Stimulated activated CD8-positive, alpha-beta memory T cell treated with anti-CD3 and anti-CD28 coated beads, Interleukin-15, amount 100 ng/mL, for 48 hours (primary cell): ENCODE measurements around the gene TOR1B.
"Not testable (repeated sequence)": the region's sequence is repeated elsewhere in the genome, so short reads cannot be mapped to it uniquely, and the experiment has no call there.

Experiments
- DNase-seq, 2 donors: peaks; one replicate each; pipeline ENCODE4 v3.0.0-alpha.2; 2020; ENCODE audit warnings: low read depth in 2 of 2

The TOR1B gene

GRCh38 chr9:129776566-129776937, 26.4 kb upstream of the TOR1B start:
- DNase-seq, result no peak

GRCh38 chr9:129776938-129777768, 25.8 kb upstream of the TOR1B start:
- peak; percentile 62 to 76 for DNase-seq

GRCh38 chr9:129777769-129778130, 25.2 kb upstream of the TOR1B start:
- DNase-seq, result no peak

- no peak for DNase-seq
These were observed 24.5 kb upstream of the TOR1B start for GRCh38 chr9:129778469-129778868.

GRCh38 chr9:129779560-129780190, 23.3 kb upstream of the TOR1B start:
- DNase-seq, result no peak

GRCh38 chr9:129781131-129781530, 21.9 kb upstream of the TOR1B start:
- no peak for DNase-seq

GRCh38 chr9:129781981-129782380, 21.0 kb upstream of the TOR1B start:
- no peak for DNase-seq

GRCh38 chr9:129783516-129784361, 19.2 kb upstream of the TOR1B start:
- peak; percentile 46 to 55 for DNase-seq

GRCh38 chr9:129784970-129785369, 18.0 kb upstream of the TOR1B start:
- not testable (repeated sequence) for DNase-seq

- DNase-seq, result no peak
These were observed 17.1 kb upstream of the TOR1B start for GRCh38 chr9:129785866-129786265.

- no peak for DNase-seq
These were observed 16.5 kb upstream of the TOR1B start for GRCh38 chr9:129786481-129786880.

GRCh38 chr9:129794549-129794948, 8.4 kb upstream of the TOR1B start:
- no peak for DNase-seq

GRCh38 chr9:129796029-129796428, 7.0 kb upstream of the TOR1B start:
- DNase-seq, result not testable (repeated sequence)

- no peak for DNase-seq
These were observed 4.0 kb upstream of the TOR1B start for GRCh38 chr9:129798973-129799372.

GRCh38 chr9:129801504-129801903, 1.5 kb upstream of the TOR1B start:
- no peak for DNase-seq

- DNase-seq, result no peak
These were observed 684 bp downstream of the TOR1B start for GRCh38 chr9:129803676-129804060.

- DNase-seq, result no peak
These were observed 3.1 kb downstream of the TOR1B start for GRCh38 chr9:129806061-129806460.

- DNase-seq, result no peak
These were observed 6.4 kb downstream of the TOR1B start for GRCh38 chr9:129809346-129809745.

GRCh38 chr9:129810116-129810515, 7.1 kb downstream of the TOR1B start:
- no peak for DNase-seq

- DNase-seq, result no peak
These were observed 7.8 kb downstream of the TOR1B start for GRCh38 chr9:129810788-129811187.

- DNase-seq, result no peak
These were observed 9.0 kb downstream of the TOR1B start for GRCh38 chr9:129811967-129812363.

GRCh38 chr9:129812385-129812784, 9.4 kb downstream of the TOR1B start:
- no peak for DNase-seq

- DNase-seq, result no peak
These were observed 10.7 kb downstream of the TOR1B start for GRCh38 chr9:129813661-129814060.
